Iris pigment epithelial cell (primary cell): Measurements from ENCODE around the gene PBRM1.
A peak's percentile ranks its signal among the peaks of the same experiment; 100 is the strongest.

ENCODE experiments used
- DNase-seq: peaks from one replicate; pipeline ENCODE4 v3.0.0-alpha.2; 2011; ENCODE audit warnings: low read depth

PBRM1 gene

GRCh38 chr3:52670621-52671521 is 14.8 kb downstream of the PBRM1 start:
- DNase-seq: peak; percentile 100

- no peak for DNase-seq
Measured at GRCh38 chr3:52663098-52663497, 22.6 kb downstream of the PBRM1 start.

DNA sequence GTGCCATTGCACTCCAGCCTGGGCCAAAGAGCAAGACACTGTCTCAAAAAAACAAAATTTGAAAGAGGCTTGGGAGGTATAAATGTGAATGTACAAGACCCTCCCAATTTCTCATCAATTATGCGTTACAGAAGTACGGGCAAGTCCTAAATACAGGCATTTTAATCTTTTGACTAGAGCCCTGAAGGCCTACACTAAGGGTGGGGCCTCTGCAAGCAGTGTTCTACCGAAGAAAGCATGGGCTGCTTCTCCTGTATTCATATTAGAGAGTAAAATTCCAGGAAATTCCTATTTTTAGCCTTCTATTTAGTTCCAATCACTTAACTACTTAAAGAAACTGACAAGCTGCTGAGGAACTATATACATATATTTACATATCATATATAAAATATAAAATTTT is 25.7 kb downstream of the PBRM1 start:
- DNase-seq: no peak

GRCh38 chr3:52655895-52656294 is 29.8 kb downstream of the PBRM1 start:
- DNase-seq: no peak

DNA sequence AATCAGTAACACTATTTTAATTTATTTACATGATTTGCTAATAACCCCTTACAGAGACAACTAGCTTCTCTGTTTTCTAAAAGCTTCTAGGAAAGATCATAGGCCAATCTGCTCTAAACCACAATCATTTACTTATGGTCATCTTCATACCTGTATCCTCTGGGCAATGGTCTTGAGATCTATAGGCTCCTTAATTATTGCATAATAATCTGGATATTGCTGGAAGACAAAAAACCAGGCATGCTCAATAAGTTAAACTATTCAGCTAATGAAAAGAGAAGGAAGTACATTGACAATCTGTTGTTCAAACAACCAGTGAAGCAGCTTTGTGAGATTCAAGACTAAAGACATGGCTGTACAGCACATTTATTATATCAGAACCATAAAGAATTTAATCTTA is 34.1 kb downstream of the PBRM1 start:
- DNase-seq: no peak

- DNase-seq: peak; percentile 25
Measured at GRCh38 chr3:52650439-52650838, 35.3 kb downstream of the PBRM1 start.

GRCh38 chr3:52649461-52650210 is 36.1 kb downstream of the PBRM1 start:
- peak; percentile 60 for DNase-seq

- no peak for DNase-seq
Measured at GRCh38 chr3:52645549-52645948, 40.2 kb downstream of the PBRM1 start.

DNA sequence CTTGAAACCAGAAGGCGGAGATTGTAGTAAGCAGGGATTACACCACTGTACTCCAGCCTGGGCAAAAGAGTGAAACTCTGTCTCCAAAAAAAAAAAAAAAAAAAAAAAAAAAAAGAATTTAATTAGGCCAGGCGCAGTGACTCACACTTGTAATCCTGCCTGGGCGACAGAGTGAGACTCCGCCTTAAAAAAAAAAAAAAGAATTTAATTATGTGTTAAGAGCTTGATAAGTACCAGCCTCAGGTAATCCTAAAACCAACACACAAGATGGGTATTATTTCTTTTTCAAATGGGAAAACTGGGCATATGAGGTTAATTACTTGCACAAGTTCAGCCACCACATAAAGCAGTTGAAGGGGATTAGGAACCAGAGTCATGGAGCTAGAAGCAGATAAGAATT is 49.0 kb downstream of the PBRM1 start:
- DNase-seq: peak; percentile 6

- DNase-seq: peak; percentile 47
Measured at GRCh38 chr3:52633786-52634185, 51.9 kb downstream of the PBRM1 start.

- DNase-seq: no peak
Measured at GRCh38 chr3:52625041-52625440, 60.7 kb downstream of the PBRM1 start.

DNA sequence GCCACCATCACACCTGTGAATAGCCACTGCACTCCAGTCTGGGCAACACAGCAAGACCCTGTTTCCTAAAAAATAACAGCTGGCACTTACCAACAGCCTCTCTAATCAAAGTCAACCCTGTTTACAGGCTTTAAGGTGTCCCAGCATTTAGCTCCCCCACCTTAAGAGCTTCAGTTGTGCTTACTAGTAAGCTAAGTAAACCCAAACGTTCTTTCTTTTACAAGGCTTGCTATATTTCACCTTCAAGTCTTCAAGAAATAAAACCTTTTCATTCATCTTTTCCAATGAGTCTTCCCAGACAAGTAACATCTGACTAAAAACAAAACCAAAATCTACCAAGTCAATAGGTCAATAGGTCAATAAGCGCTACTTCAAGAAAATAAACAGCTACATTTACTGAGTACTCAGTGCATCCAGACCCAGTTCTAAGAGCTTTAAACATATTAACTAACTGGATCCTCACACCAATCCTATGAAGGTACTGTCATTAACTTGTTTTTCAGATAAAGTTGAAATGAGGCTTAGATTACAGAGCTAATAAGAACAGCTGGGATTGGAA is 62.4 kb downstream of the PBRM1 start:
- no peak for DNase-seq

DNA sequence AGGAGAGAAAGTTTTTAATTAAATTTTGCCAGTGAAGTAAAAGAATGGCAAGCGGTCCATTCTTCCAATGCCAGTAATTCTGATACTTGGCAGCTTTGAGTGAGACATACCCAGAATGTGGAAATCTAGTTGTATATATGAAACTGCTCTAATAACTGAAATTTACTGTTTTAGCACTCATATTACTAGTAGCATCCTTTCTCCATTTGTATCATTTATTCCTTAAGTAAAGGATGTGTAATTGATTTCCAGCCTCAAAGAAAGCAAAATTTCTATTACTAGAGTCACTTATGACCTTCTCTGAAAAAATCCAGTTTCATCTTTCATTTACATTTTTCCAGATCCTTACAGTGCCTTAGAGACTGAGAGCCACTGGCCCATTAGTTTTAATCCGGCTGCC is 65.1 kb downstream of the PBRM1 start:
- no peak for DNase-seq

DNA sequence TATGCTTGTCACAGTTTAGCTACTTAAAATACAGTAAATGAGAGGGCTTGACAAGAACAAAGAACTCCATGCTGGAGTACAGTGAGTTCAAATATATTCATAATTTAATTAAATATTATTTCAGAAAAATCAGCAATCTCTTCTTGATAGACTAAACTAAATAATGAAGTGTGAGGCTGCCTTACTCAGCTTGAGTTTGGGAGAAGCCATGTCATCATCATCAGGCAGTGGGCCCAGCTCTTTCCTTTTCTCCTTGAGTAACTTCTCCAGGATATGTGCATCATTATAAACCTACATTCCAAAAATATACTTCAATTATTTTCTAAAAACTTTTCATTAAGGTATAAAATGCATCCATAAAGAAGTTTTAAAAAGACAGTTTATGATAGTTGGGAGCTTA is 70.5 kb downstream of the PBRM1 start:
- peak; percentile 39 for DNase-seq

GRCh38 chr3:52614689-52615088 is 71.0 kb downstream of the PBRM1 start:
- peak; percentile 64 for DNase-seq

DNA sequence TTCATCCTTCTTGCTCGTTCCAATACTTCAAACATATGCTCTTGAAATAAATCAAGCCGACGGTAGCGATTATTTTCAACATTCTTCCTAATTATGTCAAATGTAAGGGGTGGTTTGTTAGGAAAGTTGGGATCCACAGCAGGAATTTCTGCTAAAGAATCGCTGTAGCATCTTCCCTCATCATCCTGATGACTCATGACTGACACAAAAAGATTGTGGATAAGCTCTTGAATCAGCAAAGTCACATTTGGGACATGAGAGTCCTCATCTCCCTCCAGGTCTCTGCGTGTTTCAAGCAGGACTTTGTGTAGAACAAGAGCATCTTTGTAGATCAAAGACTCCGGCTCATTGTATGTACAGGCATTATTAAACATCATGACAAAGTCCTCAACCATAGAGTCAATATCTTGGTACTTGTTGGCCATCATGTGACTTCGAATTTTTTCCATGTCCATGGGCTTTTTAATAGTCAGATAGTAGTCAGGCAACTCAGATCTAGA is 76.3 kb downstream of the PBRM1 start:
- no peak for DNase-seq

DNA sequence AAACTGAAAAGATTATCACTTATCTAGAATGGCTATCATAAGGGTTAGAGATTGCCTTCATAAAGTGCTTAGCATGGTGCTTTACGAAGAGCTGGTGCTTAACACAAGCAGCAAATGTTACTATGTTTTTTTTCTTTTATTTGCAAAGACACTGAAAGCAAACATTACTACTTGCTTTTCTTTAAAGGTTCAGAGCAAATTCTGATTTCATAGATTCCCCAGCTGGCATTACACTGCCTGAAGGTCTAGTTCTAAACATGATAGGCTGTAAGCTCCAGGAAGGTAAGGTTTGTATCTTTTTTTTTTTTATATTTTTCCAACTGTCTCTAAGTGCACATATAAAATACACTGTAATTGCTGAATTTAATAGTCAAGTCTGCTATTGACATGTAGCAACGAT is 77.4 kb downstream of the PBRM1 start:
- no peak for DNase-seq

- DNase-seq: peak; percentile 67
Measured at GRCh38 chr3:52606373-52607085, 79.2 kb downstream of the PBRM1 start.

DNA sequence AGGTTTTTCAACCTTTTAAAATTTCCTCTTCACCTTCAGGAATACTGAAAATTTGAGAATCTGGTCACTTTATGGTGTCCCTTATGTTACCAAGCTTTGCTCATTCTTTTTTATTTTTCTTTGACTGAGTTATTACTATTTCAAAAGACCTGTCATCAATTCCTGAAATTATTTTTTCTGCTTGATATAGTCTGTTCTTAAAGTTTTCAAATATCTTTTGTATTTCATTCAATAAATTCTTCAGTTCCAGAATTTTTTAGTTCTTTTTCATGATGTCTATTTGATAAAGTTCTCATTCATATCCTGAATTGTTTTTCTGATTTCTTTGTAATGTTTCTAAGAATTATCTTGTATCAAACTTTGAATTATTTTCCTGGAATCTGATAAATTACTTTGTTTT is 85.5 kb downstream of the PBRM1 start:
- no peak for DNase-seq

DNA sequence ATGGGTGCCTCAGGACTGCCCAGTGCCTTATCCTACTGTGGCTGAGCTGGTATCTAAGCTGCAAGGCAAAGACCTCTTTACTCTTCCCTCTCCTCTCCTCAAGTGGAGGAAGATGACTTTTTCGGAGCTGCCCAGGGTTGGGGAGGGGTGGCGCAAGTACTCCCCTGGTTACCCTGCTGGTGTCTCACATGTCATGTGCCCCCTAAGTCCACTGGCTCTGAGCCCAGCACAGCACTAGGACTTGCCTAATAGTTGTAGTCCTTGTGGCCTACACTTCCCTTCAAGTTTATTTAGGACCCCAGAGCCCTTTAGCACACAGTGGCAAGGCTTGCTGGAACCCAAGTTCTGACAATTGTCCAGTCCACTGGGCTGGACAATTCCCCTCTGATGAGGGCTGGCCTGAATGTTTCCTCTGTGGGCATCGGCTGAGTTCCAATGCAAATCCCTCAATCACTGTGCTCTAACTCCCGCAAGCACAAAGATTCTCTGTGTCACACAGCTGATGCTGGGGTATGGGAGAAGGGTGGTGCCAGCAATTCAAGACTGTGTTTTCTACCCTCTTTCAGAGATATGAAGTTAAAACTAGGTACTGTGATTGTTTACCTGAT is 89.0 kb downstream of the PBRM1 start:
- DNase-seq: no peak

GRCh38 chr3:52593103-52593502 is 92.6 kb downstream of the PBRM1 start:
- DNase-seq: no peak
